Measurements from ENCODE around the gene PIP5K1B.

Gene PIP5K1B

DNA sequence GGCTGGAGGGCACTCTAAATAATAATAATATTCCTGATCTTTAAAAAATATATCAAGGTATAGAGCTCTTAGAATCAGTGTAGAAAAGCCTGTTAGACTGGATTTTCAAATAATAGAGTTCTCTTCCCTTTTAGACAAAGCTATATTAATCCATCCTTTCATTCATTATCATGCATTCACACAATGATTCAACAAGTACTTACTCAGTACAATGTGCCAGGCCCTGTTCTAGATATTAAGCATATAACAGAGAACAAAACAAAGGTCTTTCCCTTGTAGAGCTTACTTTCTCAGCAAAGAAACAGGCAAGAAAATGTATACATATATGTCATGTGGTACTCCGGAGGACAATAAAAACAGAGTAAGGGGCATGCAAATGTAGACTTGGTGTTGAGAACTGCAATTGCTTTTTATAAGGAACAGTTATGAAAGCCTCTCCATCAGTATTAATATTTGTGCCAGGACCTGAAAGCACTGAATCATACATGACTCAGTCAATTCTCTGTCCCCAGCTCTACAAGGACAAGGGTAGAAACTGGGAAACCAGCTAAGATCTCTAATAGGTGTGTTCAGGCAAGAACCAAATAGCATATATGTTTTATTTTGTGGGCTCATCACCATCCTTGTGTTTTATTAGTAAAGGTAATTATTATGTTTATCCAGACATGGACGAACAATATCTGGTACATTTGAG lies 72.2 kb downstream of the PIP5K1B start:
- DNase-seq, result no peak

DNA sequence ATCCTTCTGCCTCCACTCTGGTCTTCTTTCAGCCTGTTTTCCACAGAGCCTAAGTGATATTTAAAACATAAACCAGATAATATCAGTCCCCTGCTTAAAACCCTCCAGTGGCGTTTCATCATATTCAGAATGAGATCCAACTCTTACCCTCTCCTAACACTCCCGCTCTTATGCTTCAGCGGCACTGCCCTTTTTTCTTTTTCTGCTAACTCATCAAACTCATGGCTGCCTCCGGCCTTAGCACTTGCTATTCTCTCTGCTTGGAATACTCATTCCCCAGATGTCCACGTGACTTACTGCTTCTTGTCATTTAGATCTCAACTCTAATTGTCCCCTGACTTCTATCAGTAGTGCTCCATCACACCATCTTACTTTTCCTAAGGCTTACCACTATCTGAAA lies 73.6 kb downstream of the PIP5K1B start:
- no peak for DNase-seq

DNA sequence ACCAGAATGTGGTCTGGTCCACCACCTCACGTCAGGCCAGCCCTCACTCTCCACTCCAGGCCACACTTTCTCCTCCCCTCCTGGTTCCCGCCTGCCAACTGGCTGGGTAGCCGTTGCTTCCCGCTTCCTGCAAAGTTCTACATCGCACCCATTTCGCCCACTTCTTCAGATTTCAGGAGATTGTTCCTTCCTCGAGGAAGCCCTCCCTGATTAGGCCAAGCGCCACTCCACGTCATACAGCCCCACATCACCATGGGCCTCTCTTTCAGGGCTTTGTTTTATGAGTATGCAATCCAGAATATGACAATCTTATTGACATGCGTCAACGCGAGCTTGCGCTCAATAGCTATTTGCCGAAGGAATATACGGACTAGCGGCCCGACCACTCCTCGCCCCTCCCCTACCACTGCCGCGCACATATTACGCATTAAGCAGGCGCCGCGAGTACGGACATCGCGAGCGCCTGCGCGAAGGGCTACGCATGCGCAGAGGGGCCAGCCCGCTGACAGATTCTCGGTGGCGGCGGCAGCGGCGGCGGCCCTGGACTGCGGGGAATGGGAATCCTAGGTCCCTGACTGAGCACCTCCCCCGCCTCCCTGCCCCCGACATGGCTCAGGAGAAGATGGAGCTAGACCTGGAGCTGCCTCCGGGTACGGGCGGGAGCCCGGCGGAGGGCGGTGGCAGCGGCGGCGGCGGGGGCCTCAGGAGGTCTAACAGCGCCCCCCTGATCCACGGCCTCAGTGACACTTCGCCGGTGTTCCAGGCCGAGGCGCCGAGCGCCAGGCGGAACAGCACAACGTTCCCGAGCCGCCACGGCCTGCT lies 74.7 kb downstream of the PIP5K1B start:
- peak; percentile 16 to 76 for DNase-seq

DNA sequence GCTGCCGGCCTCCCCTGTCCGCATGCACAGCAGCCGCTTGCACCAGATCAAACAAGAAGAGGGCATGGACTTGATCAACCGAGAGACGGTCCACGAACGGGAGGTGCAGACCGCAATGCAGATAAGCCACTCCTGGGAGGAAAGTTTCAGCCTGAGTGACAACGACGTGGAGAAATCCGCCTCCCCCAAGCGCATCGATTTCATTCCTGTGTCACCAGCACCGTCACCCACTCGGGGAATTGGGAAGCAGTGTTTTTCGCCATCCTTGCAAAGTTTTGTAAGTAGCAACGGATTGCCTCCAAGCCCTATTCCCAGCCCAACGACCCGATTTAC lies 75.3 kb downstream of the PIP5K1B start:
- DNase-seq, result no peak

DNA sequence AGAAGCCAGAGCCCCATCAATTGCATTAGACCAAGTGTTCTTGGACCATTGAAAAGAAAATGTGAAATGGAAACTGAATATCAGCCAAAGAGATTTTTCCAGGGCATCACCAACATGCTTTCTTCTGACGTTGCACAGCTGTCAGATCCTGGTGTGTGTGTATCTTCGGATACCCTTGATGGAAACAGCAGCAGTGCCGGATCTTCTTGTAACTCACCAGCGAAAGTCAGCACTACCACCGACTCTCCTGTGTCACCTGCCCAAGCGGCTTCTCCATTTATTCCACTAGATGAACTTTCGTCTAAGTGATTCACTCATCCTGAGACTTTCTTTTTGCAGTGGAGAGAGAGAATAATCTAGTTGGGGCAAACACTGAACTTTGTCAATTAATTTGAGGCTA lies 75.7 kb downstream of the PIP5K1B start:
- no peak for DNase-seq

DNA sequence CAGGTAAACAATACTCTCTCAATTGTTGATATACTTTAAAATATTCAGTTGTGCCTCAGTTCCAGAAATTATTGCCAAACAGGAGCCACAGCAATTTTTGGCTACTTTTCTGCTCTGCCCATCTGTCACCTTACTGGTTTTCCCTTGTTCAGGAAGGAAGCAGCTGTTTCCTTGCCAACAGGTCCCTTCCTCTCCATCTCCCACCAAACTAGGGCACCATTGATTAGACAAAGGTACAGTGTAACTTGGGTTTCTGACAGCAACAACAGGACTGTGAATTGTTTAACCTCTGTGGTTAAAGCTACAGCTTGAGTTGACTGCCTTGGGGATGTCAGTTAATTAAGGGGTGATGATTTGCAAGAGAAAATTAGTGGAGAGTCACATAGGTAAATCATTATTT lies 76.9 kb downstream of the PIP5K1B start:
- no peak for DNase-seq

DNA sequence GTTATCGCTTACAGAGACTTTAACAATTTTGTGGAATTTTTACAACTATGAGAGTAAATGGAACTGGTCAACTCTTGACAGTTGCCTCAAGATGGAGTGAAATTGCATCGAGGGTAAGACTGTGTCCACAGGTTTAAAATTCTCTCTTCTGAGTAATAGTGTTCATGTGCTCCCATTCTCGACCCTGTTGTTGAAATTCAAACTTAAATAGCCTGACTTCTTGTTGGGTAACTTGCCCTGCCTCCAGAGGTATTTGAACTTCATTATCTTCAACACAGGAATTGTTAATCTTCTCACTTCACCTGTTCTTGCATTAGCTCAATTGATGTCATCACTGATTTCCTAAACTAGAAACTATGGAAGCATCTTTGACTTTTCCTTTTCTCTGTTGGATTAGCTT lies 77.5 kb downstream of the PIP5K1B start:
- no peak for DNase-seq

DNA sequence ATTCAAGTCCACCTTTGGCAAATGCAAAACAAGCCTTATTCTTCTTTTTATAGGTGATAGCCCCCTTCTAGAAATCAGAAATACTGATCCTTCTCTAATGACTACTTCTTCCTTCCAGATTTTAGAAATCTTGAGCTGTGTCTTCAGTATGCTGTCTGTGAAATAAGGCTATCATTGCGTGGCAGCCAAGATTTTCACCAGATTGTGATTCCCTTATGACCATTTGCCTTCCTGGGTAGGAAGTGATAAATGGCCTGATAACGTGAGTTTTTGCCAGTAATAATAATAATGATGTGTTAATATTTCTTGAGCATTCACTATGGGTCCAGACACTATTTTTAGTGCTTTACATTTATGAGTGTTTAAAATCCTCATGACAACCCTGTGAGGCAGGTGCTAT lies 80.9 kb downstream of the PIP5K1B start:
- DNase-seq, result no peak

DNA sequence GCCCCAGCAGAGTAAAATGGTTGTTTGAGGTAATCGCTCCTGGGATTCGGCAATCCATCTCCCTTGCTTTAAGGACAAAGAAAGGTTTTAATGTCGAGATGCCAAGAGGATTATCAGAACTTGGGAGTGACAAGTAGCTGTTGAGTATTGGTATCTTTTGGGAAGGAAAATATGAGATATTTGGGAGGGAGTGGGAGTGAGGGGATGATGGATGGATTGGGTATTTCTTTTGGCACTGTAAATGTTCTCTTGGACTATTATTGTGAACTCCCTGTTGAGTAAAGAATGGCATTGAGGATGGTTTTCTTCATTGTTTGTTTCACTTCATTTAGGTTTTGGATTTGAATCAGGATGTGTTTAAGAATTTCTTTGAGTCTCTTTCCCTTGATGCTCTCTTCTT lies 86.1 kb downstream of the PIP5K1B start:
- DNase-seq, result no peak

DNA sequence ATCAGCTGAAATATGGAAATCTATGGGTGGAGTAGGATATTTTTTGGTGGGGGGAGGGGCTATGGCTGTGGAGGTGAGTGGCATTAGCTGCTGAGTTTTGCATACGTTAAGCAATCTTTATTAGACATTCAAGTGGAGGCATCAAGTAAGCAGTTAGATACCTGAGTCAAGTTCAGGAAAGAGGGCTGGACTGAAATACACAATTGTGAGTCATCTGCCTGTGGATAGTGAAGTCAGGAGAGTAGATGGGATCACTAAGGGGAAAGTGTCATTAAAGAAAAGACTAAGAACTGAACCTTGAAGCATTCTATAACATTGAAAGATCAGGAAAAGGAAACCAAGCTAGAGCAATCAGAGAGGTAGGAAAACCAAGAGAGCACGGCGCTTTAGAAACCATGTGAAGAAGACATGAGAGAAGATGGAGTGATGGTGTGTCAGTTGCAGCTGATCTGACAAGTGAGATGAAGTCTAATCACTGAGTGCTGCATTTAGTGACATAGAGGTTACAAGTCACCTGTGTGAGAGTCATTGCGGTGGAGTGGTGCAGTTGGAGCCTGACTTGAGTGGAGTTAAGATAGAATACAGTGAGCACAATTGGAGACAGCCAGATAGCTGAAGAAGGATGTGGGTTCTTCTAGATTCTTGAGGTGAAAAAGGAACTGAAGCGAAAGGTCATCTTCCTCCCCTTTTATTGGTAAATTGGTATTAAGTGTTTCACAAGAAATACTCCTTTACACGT lies 88.7 kb downstream of the PIP5K1B start:
- DNase-seq, result no peak

DNA sequence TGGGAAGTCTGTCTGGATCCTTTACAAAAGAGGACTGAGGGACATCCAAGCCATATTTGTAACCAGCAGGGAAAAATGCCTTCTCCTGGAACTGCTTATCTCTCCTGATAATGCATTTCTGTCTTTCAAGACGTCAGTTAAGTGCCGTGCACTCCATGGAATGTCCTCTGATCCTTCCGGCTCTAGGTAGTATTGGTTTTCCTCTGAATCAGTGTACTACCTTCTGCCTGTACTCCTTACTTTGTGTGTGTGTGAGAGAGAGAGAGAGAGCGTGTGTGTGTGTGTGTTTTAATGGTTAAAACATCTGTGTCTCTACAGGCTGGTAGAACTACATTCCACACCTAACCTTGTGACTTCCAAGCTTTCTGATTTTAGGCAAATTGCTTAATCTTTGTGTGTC lies 89.9 kb downstream of the PIP5K1B start:
- no peak for DNase-seq

DNA sequence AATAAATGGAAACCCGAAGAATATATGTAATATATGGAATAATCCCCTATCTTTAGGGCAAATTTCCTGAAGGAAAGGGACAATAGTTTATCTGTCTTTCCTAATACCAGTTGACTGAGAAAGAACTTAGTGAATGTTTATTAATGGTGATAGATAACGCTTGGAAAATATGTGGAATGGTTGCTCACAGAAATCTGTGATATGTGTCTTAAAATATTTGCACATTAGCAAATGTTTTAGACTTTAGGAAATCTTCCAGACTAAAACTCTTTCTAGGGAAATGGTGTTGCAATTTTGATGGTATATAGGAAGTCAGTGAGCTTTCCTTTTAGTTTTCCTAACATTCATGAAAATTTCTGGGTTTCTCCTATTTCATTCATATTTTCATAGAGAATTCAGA lies 90.4 kb downstream of the PIP5K1B start:
- DNase-seq, result no peak

DNA sequence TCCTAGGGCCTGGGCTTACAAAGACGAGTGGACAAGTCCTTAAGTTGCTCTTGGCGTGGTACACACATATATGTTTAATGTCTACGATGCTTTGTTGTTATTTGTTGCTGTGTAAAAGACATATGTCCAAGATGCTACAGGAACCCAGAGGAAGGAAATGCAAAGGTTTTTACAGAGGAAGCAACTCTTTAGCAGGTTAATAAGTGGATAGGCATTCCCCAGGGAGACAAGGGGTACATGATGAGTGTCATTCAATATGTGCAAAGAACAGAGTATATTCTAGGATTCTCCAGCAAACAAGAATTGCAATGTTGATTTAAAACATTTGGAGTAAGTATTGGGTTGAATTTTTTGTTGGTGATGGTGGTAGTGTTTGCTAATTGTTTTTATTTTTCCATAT lies 92.1 kb downstream of the PIP5K1B start:
- no peak for DNase-seq

DNA sequence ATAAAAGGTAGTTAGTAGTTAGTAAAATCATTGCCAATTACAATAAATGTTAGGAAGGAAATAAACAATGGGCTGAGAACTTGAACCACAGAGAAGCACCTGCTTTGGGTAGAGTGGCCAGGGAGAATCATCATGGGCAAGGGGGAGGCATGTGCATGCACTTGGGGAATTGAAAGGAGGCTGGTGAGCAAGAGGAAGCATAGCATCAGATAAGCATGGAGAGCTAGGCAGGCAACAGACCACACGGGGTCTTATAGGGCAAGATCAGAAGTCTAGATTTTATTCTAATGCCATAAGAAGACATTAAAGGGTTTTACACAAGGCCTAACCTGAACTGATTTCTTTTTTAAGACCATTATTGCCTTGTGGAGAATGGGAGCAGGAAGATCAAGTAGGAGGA lies 93.4 kb downstream of the PIP5K1B start:
- DNase-seq, result no peak

DNA sequence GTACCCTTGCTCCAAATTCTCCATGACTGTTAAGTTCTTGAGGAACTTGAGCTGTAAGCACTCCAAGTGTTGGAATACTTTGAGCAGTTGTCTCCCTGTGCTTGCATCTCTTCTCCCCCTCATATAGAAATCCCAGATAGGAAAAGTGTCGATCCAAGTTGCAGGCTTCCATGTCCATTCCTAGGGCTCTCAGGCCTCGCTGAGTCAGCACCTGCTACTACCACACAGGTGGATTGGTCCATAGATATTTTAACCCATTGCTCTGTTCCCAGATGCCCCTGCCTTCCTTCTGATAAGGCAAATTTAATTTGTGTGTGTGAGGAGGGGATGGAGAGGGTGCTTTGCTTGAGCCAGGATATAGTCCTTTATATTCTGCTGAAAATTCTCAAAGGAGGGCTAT lies 95.8 kb downstream of the PIP5K1B start:
- no peak for DNase-seq

DNA sequence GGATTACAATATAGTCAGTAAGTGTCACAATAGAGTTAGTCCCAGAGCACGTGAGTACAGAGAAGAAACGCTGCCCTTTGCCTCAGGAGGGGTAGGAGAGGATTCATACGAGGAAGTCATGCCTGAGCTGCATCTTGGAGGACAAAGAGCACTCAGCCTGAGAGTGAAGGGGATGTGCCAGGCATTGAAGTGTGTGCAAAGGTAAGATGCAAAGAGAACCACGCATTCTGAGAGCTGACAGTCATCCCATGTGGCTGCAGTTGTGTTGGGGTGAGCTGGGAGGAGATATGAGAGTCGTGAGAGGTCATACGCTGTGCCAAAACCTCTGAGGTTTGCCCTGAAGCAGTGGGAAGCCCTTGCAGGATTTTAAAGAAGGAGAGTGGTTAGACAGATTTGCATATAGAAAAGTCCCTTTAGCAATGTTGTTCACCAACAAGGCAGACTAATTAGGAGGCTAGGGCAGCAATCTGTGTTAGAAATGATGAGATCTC lies 97.5 kb downstream of the PIP5K1B start:
- DNase-seq, result no peak

DNA sequence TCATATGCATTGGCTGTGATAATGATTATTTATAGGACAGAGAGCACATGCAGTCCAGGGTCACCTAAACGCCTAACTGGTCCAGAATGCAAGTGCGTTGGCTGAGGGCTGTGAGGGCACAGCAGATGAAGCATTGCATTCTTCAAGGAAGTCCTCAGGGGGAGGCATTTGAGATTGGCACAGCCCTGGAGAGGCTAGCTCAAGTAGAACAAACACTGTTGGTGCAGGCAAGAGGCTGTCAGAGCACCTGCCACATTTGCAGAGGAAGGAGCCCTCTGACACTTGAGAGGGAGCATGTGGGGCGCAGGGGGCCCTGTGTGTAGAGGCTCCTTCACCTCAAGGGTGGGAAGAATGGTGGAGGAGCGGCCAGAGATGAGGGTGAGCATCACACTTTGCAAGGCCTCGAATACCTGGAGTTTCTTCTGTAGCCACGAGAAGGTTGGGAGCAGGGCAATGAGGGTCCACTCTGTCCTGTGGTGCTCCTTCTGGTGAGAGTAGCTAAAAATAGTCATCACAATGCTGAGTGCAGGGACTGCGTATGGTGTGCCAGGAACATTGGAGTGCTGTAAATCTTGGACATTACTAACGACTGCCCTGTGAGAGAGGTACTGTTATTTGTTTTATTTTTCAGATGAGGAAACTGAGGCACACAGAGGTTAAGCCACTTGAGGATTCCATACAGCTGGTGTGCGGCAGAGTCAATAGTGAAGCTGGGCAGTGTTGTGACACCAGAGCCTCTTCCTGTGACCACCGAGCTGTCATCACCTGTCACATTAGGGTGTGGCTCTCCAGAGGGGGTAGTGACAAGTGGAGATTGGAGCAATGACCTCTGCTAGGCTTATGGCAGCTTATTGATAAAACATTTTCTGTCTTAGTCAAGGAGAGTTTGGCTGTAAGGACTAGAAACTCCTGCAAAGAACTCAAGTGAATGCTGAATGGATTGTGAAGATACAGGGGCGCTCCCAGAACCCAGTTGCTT lies 100.2 kb downstream of the PIP5K1B start:
- no peak for DNase-seq

DNA sequence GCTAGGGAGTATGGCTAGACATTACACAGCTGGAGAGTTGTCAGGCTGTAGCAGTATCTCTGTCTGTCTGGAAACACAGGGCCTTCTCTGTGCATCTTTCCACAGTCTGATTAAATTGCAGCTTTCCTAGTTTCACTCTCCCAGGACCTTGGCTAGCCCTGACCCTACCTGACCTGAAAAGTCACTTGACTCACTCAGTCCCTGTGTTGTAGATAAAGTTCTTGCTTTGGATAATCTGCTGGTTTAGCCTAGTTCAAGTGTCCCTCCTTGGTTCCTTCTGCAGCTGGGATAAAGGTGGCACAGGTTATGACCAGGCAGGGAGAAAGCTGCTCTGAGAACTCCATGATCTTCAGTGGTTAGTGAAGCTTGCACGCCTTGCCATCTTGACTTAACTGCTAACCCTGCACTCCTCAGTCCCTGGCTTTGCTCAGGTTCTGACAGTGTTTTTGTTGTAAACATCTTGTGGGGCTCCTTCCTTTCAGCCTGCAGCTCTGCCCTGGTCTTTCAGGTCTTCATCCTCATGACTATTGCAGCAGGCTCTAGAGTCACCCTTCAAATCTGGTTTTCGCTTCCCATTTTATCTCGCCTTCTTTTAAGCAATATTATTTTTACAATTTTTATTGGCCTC lies 101.0 kb downstream of the PIP5K1B start:
- DNase-seq, result no peak

DNA sequence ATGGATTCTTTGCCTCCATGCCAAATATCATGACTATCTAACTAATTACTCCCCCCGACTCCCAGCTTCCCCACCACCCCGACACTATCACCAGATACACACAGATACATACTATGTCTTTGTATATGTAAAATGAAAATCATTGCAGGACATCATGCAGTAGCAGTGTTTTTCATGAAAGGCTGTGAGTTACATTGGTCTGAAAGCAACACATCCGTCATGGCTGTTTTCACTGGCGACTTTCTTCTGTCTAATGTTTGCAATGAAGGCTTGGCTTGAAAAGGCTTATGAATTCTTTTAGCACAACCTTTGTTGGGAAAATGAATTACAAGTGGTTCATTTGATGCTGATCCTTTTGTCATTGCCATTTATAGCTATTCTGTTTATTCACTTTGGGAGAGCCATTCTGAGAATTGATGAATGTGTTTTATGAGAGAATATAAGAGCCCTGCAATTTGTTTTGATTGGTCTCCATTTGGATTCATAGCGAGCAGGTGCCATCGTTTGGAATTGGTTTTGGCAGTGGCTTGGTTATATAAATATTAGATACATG lies 103.4 kb downstream of the PIP5K1B start:
- no peak for DNase-seq

DNA sequence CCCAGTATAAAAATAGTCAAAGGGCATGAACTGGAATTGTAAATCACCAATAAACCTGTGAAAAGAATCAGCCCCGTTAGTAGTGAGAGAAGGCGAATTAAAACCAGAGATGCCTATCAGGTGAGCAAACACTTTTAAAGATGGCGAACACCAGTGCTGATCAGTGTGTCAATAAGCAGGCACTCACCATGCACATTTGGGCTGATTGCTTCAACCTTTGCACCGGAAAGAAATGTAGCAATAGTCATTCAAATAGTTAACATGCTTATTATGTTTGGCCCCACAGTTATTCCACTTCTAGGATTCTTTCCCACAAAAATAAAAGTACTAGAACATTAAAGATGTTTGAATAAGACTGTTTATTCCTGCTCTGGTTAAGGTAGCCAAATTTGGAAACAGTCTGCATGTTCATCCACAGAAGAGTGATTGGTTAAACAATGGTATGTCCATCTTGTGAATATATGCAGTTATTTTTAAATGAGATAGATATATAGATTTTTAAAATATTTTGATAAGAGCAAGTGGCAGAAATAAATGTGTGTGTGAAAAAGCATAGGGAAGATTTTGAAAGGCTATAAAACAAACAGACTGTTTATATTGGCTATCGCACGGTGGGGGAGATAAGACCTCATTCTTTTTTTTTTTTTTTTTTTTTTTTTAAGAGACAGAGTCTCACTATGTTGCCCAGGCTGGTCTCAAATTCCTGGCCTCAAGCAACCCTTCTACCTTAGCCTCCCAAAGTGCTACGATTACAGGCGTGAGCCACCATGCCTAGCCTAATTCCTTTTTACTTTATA lies 112.2 kb downstream of the PIP5K1B start:
- DNase-seq, result no peak

DNA sequence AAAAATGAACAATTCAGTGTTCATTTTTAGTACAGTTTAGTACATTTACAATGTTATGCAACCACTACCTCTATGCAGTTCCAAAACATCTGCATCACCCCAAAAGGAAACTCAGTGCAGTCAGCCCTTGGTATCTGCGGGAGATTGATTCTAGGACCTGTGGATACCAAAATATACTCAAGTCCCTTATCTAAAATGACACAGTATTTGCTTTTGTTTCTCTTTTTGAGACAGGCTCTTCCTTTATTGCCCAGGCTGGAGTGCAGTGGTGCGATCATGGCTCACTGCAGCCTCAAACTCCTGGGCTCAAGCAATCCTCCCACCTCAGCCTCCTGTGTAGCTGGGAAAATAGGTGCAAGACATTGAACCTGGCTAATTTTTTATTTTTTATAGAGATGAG lies 114.0 kb downstream of the PIP5K1B start:
- DNase-seq, result no peak
